HG03103 (cell line): Measurements from ENCODE around the gene MTUS2.
"Not testable (repeated sequence)": the region's sequence is repeated elsewhere in the genome, so short reads cannot be mapped to it uniquely, and the experiment has no call there.

Experiments
- ATAC-seq: cut with Tn5 transposase; IDR thresholded peaks from one replicate; pipeline ENCODE4 v1.9.1; 2021; ENCODE audit warnings: low read depth; ENCODE audit not compliant: unreplicated experiment

The MTUS2 gene

DNA sequence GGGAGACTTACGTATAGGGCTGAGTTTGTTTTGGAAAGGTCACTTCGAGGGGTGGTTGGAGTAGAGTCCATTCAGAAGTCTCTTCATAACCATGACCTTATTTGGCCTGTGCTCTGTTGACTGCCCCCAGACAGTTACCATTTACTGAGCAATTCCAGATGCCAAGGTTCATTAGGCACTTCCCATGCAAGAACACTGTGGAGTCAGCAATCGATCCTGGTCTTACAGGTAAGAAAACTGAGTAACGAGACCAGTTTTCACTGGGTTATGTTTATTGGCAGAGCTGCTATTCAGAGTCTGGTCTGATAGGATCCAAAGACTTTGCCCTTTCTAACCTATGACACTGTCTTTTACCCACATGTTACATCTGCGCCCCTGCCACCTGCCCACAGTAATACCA is 134.7 kb downstream of the MTUS2 start:
- no peak for ATAC-seq

DNA sequence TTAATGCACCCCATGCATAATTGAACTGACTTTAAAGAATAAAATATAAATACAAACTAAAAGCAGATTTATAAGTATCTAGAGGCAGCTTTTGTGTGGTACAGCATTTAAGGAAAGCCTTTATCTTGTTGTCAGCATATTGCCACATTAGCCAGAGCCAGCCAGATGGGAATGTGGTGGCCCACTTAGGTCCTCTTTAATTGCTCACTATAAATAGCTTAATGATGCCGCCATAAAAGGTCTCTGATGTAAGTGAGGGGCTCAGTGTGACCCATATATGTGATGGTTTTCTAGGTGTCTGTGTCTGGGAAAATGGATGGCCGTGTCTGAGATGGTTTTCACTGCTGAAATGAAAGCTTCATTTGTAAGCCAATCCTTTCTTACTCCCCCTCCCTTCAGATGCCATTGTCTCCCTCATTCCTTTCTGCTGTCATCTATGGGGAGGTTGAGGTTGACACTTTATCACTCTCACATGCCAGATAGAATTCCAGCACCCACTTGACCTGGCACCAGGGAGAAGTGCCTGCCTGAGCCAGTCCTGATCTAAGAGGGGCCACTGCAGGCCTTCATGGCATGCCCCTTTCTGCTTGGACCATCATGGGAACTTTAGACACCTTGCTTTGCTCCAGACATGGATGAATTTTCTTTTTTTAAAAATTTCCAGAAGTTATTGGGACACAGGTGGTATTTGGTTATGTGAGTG is 135.3 kb downstream of the MTUS2 start:
- ATAC-seq = no peak

DNA sequence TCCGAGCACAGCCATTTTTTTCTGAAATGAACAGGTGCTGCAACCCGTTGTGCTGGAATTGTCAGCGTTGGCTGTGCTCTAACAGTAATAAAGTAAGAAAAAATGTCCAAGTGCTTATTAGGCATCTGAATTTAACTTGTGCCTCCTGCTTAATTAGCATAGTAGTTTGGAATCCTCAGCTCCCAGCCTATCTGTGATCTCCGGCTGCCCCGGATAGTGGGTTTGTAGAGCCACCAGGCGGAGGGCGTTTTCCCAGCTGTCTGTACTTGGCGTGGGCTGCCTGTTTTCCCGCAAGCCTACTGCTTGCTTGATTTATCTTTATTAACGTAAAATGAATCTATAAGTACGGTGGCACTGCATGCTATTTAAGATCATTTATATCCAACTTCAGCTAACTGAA is 137.9 kb downstream of the MTUS2 start:
- ATAC-seq = no peak

DNA sequence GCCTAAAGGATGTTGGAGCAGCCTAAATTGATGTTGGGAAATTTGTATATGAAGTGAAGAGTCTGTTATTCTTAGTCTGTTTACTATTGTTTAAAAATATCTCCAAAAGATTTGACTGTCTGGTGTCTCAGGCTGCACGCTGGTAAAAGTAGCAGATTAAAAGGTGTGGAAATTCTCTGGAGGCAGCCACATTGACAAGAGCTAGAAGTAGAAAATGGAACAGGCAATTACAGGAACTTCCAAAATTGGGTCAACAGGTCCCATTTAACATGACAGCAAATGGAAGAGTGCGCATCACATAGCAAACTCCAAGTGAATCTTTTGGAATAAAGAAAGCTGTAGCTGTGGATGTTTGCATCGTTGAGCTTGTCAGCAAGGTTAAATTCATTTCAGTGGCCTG is 138.3 kb downstream of the MTUS2 start:
- no peak for ATAC-seq

DNA sequence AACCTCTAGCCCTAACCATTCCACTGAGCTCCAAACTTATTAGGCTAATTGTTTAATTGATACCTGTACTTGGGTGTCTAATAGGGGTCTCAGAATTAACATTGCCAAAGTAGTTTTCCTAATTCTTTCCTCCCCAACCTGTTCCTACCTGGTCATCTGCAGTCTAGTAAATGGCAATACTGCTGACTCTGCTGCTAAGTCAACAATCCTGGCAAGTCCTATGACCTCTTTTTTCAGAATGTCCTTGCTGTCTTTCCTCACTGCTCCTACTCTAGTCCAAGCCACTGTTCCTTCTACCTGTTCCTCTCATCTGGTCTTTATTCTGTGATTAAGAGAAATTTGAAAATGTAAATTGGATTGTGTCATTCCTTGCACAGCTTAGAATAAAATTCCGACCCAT is 143.9 kb downstream of the MTUS2 start:
- ATAC-seq = no peak

DNA sequence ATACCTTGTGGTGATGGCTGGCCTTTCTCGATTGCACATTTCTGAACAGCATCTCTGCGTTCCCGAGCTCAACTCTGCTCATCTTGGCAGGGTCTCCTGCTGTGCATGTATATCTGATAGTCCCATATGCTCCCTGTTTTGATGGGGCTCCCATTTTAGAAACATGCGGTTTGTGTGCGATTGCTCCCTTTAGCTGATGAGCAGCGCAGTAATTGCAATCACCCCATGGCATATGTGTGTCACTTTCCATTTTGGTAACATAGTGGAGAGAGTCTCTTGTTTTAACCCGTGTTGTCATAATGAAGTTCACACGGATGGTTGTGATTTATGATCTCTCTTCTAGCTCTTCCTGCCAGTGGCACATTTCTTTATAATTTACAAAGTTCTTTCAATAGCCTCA is 144.7 kb downstream of the MTUS2 start:
- ATAC-seq = no peak

DNA sequence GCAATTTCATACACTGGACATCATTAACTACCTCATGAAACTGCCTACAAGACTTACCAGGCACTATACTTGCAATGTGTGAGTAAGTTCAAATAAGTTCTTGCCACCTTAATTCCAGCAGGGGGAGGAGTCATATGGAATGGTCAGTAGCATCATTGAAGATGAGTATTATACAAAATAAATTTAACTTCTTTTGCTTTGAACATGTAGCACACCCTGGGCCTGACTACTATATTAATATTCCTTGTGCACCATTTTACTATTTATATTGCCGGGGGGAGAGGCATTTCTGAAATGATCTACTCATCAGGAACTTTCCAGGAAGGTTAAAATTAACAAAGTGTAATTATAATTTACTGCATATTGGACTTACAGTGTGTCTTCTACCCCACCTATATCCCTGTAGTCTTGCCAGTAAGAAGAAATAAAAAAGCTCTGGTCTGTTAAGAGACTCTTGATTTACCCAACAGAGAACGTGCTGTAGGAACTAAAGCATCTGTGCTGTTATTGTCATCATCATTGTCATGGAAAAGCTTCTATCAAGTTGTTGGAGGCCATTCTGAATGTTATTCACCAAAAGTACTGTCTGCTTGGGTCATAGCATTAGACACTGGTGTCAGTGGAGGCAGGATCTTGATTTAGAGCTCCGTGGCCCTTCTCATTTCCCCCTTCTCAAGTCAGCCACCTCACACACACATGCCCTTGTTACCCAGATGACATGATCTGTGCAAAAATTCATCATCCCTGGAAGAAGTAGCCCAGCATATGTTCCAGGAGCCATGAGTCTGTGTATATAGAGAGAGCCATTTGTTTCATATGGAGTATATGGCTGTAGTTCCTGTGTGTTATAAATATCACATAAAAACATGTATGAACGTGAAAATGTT is 147.1 kb downstream of the MTUS2 start:
- no peak for ATAC-seq

DNA sequence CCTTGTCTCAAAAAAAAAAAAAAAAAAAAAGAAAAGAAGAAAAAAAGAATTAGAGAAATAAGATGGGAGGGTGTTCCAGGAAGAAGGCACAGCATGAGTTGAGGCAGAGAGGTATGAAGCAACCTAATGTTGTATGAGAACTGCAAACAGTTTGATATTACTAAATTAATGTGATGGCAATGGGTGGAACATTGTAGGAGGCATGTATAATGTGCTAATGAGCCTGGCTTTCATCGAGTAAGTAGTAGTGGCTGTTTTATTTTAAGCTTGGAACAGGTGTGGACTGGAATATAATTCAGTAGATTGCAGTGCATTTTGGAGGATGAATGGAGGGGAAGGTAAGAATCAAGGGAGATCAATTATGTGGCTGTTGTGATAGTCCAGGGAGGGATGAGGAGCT is 156.1 kb downstream of the MTUS2 start:
- ATAC-seq = no peak

DNA sequence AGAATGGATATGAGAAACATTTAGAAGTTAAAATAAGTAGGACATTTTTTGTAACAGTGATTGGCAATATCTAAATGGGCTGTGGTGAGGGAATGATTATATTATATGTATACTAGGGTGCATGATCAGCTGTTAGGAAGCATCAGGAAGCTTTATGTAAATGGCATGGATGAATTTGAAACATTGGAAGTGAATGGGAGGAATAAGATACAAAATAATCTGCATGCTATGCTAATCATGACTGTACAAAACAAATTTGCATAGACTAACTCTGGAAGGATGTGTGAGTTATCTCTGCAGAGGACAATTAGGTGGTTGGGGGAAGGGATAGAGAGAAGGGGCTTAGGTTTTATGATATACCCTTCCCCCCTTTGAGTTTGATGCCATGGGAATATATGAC is 156.5 kb downstream of the MTUS2 start:
- no peak for ATAC-seq

DNA sequence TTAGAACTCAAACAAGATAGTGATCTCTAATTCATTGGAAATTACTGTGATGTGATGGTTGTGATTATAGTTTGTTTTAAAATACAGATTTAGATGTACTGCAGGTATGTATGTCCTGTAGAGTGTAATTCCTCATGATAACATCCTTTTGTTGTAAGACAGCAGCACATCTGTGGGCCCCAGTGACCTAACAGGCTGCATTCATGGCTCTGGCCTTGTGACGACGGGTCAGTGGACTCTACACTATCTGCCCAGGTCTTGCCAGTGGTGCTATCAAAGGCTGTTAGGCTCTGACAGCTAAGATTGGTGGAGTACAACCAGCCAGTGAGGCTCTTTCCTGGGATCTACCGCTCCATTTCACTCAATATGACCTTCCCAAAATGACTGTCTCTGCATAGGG is 158.4 kb downstream of the MTUS2 start:
- ATAC-seq = no peak

DNA sequence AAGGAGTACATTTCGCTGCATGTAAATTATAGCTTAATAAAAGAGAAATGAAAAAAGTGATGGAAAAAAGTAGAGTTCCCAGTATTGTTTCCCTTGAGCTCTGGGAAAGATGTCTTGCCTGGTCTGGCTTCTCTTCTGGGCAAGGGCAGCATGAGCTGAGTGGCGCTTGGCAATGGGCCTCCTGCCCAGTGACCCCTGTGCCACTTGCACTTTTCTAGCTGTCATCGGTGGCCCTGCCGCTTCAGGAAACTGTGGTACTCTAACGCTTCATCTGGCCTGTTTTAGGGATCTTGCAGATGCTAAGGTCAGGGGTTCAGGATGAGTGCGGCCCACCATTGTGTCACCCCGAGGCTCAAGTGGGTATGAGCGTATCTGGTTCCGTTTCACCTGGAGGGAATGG is 161.4 kb downstream of the MTUS2 start:
- ATAC-seq = no peak

DNA sequence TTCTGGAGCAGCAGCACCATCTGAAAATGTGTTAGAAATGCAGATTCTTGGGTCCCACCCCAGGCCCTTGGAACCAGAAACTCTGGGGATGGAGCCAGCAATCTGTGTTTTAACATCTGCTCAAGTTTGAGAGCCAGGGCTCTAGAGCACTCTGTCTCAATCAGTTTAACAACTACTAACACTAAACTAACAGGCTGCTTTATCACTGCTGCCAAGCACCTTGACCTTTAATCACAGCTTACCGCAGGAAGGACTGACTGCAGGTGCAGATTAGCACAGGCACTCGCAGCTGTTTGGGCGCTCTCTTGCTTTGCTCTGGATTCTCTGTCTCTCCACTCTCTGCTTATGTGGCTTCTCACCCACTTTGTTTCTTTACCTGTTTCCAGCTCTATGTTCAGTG is 163.5 kb downstream of the MTUS2 start:
- ATAC-seq = no peak

DNA sequence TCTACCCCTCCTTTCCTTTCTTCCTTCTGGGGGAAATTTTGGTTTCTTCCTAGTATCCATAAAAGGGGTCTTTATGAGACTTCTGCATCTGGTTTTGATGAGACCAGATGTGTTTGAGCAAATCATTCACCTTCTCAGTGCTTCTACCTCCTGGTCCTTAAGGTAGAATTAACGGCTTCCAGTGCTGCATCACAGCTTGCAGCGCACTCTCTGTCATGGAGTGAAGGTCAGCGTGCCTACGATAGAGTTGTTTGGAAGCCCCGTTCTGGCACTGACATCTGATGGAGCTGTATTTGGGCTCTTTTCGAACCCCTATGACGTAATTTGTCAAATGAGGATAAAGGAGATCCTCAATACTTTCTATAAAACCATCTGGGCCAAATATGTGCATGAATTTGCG is 164.2 kb downstream of the MTUS2 start:
- ATAC-seq = no peak

DNA sequence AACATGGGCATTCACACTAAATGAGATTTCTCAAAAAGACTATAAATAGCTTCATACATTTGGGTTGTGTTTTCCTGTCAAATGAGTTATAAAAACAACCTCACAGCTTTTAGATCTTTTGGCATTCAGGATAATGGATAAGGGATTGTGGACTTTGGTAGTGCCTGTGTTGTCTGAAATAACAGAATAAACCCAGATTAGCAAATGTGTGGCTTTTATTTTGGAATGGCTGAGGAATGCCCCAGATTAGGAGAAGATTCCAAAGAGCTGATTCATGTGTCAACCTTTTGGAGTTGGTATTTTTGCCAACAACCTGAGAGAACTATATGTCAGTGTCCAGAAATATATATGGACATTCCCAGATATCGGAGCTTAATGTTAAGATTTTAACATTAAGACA is 164.7 kb downstream of the MTUS2 start:
- no peak for ATAC-seq

DNA sequence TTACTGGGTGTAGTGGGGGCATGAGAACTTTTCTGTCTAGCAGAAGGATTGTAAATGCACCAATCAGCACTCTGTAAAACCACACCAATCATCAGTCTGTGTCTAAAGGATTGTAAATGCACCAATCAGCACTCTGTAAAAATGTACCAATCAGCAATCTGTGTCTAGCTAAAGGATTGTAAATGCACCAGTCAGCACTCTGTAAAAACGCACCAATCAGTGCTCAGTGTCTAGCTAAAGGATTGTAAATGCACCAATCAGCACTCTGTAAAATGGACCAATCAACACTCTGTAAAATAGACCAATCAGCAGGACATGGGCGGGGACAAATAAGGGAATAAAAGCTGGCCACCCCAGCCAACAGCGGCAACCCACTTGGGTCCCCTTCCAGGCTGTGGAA is 170.2 kb downstream of the MTUS2 start:
- not testable (repeated sequence) for ATAC-seq

DNA sequence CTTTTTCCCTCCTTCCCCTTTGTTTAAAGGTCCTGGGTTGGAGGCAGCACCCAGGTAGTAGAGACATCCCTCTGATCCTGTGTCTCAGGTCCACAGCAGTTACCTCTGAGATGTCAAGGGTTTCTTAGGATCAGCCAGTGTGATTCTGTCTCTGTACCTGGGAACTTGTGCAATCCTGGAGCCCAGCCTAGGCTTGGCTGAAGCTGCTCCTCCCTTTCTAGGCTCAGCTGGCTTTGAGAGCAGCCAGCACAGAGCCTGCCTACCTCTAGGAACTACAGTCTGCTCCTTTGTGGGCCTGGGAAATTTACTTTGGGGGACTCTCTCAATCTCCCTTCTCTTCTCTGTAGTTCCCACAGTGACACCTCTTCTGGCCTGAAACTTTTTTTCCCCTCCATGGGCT is 171.6 kb downstream of the MTUS2 start:
- no peak for ATAC-seq

DNA sequence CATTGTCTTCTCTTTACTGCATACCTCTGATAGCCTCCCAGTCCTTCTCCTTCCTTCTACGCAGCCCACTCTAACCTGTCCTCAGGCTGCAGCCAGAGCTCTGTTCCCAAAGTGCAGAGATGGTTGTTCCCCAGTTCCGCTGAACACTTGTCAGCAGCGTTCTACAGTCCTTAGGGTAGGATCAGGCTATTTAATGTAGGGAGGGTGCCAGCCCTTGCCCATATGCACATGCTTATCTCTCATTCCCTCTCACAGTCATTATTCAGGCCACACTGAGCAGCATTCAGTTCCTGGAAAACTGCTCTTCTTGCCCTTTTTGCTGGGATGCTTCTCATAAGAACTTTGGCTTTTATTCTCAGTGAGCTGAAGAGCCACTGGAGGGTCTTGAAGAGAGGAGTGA is 180.7 kb downstream of the MTUS2 start:
- ATAC-seq = no peak

DNA sequence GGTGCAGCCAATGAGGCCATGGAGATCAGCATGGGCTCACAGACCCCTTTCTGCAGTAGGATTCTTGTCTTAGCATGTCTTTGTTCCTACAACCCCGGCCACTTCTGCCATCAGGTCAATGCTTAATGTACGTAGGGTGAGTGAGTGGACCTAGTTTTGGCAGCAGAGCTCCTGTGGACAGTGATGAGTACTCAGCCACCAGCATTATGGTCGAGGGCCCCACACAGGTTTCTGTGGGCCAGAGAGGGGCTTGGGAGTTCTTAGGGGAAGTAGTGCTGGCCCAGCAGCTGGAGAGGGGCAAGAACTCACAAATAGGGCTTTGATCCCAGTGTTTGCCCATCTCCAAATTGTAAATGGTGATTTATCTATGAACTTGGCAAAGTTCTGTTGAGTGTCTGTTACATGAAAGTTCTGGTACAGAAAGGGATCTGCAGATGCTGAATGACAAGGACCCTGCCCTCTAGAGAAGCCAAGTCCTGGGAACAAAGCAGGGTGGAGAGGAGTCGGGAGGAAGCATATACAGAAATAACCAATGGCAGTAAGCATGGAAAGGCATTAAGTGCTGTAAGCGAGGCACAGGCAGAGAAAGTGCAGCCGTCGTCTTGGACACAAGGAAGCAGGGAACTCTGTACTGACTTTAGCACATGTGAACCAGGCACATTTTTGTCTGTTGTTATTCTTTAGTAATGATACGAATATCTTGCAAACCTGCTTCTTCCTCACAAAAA is 185.1 kb downstream of the MTUS2 start:
- ATAC-seq = no peak

DNA sequence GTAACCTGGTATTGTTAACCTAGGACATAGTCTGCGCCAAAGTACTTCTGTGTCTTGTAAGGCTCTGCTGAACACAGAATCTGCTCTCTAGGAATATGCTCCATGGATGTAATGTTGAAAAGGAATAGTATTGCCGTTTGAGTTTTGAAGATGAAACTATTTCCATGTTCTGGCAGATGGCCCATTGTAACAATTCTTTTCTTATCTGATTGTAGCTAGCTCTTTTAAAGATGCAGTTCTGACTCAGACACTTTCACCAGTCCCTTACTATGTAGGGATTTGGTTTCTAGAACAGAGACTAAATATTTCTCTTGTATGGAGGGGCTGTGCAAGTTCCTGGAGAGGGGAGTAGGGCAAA is 185.6 kb downstream of the MTUS2 start:
- ATAC-seq = no peak

DNA sequence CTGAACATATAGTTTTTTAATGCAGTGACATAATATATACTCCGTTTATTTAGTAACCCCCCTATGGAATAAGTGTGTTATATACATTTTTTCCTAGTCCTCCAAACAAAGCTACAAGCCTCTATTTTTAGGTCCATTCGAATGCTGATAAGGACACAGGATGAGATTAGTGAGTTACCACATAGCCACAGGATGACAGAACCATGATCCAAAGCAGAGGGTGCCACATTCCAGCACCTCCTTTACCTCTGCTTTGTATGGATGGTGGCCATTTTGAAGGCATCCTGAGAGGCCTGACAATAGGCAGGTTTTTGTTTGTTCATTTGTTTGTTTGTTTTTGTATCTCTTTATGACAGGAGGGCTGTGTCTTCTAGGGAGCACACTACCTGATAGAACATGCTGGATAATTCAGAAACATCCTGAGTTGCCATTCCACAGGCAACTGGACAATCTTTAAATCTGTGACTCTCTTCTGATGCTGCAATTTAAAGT is 186.3 kb downstream of the MTUS2 start:
- no peak for ATAC-seq

DNA sequence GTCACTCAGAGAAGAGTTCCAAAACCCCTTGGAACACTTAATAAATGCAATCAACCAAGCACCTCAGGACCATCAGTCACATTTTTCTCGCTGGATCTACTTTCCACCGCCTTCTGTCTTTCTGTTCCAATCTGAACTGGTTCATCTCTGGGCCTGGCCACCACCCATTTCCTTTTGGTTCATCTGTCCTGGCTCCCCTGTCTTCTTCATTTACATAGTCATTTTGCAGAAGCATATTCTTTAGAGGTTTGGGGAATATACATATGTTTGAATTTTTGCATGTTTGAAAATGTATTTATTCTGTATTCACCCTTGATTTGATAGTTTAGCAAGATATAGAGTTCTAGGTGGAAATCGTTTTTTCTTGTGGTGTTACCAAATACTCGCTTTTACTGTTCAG is 188.2 kb downstream of the MTUS2 start:
- no peak for ATAC-seq
